Type B pancreatic cell (in vitro differentiated cells): Measurements from ENCODE around the gene MDM2. TPM values are rescaled to one million over a fixed set of nuclear protein-coding genes. Genes with fewer than 3 reads are reported as not detected.

Source experiments
- DNase-seq: peaks from one replicate; pipeline ENCODE4 v3.0.0; 2021; ENCODE audit warnings: mixed read lengths; ENCODE audit not compliant: unreplicated experiment; ENCODE audit errors: extremely low spot score
- H3K27ac Mint-ChIP-seq: 2 replicates; pipeline ENCODE4 v1.8.0; 2021; ENCODE audit warnings: mild to moderate bottlenecking, mixed read lengths
- H3K27me3 Mint-ChIP-seq: 2 replicates; pipeline ENCODE4 v1.8.0; 2021; ENCODE audit warnings: mixed read lengths
- H3K36me3 Mint-ChIP-seq: 2 replicates; pipeline ENCODE4 v1.8.0; 2021; ENCODE audit warnings: mixed read lengths
- H3K4me1 Mint-ChIP-seq: one replicate; pipeline ENCODE4 v1.8.0; 2021; ENCODE audit warnings: mixed read lengths; ENCODE audit not compliant: unreplicated experiment
- H3K4me3 Mint-ChIP-seq: 2 replicates; pipeline ENCODE4 v1.8.0; 2021; ENCODE audit warnings: mild to moderate bottlenecking, mixed read lengths
- H3K9me3 Mint-ChIP-seq: 2 replicates; pipeline ENCODE4 v1.8.0; 2021; ENCODE audit warnings: mixed read lengths
- CTCF ChIP-seq: fragments of 200-600 bp; sonication (generic); conservative IDR thresholded peaks from 2 replicates; pipeline ENCODE4 v1.5.0; 2021; ENCODE audit warnings: antibody characterized with exemption, mild to moderate bottlenecking
- total RNA-seq: library from RNA; stranded (reverse); gene quantifications from 2 replicates; pipeline ENCODE4 v1.2.1, GENCODE V29; 2021; ENCODE audit warnings: low replicate concordance

The MDM2 gene
- total RNA-seq, 1 donor from 2014 or later, result 162 TPM

- TF ChIP-seq CTCF, result no peak
- Mint-ChIP-seq H3K36me3 (peaks cover 9% of the 10 kb centered on the region), H3K27me3 (no peaks in the 10 kb centered on the region), H3K9me3 (no peaks in the 10 kb centered on the region), H3K4me1 (no peaks in the 10 kb centered on the region), H3K27ac (no peak overlapping the region), H3K4me3 (no peak overlapping the region)
- no peak for DNase-seq
Measured at GRCh38 chr12:68771223-68771925, 36.6 kb upstream of the MDM2 start.

GRCh38 chr12:68772714-68773113 is 35.3 kb upstream of the MDM2 start:
- DNase-seq, result no peak
- H3K27me3 Mint-ChIP-seq, result no peaks in the 10 kb centered on the region
- no peak for TF ChIP-seq CTCF
- no peak overlapping the region for H3K27ac Mint-ChIP-seq
- no peaks in the 10 kb centered on the region for H3K9me3 Mint-ChIP-seq
- H3K4me1 Mint-ChIP-seq, result no peaks in the 10 kb centered on the region
- H3K4me3 Mint-ChIP-seq, result no peak overlapping the region
- H3K36me3 Mint-ChIP-seq, result peaks cover 5% of the 10 kb centered on the region

- TF ChIP-seq CTCF, result no peak
- Mint-ChIP-seq H3K27me3 (no peaks in the 10 kb centered on the region), H3K4me1 (no peaks in the 10 kb centered on the region), H3K9me3 (no peaks in the 10 kb centered on the region), H3K4me3 (no peak overlapping the region), H3K36me3 (peaks cover 5% of the 10 kb centered on the region), H3K27ac (no peak overlapping the region)
- no peak for DNase-seq
Measured at GRCh38 chr12:68773582-68773981, 34.4 kb upstream of the MDM2 start.

- no peak overlapping the region for H3K4me3 Mint-ChIP-seq
- H3K27me3 Mint-ChIP-seq, result no peaks in the 10 kb centered on the region
- no peak for DNase-seq
- H3K36me3 Mint-ChIP-seq, result peaks cover 2% of the 10 kb centered on the region
- no peaks in the 10 kb centered on the region for H3K9me3 Mint-ChIP-seq
- H3K27ac Mint-ChIP-seq, result no peak overlapping the region
- H3K4me1 Mint-ChIP-seq, result no peaks in the 10 kb centered on the region
- no peak for TF ChIP-seq CTCF
Measured at GRCh38 chr12:68775121-68775630, 32.8 kb upstream of the MDM2 start.

GRCh38 chr12:68776976-68777610 is 30.9 kb upstream of the MDM2 start:
- H3K9me3 Mint-ChIP-seq, result peaks cover 3% of the 10 kb centered on the region
- no peak for TF ChIP-seq CTCF
- no peak overlapping the region for H3K27ac Mint-ChIP-seq
- peaks cover 4% of the 10 kb centered on the region for H3K36me3 Mint-ChIP-seq
- no peak overlapping the region for H3K4me3 Mint-ChIP-seq
- no peaks in the 10 kb centered on the region for H3K27me3 Mint-ChIP-seq
- DNase-seq, result no peak
- H3K4me1 Mint-ChIP-seq, result peaks cover 5% of the 10 kb centered on the region
